GM19099 (cell line): ENCODE measurements around the gene ZNF280A.

Source experiments
- POLR2A ChIP-seq: IDR thresholded peaks from 3 replicates; pipeline ENCODE4 v1.6.1; 2011; ENCODE audit warnings: low read depth; ENCODE audit not compliant: insufficient read length; ENCODE audit errors: extremely low read depth

ZNF280A gene

GRCh38 chr22:22531770-22532546 is 11.9 kb upstream of the ZNF280A start:
- no peak for TF ChIP-seq POLR2A

DNA sequence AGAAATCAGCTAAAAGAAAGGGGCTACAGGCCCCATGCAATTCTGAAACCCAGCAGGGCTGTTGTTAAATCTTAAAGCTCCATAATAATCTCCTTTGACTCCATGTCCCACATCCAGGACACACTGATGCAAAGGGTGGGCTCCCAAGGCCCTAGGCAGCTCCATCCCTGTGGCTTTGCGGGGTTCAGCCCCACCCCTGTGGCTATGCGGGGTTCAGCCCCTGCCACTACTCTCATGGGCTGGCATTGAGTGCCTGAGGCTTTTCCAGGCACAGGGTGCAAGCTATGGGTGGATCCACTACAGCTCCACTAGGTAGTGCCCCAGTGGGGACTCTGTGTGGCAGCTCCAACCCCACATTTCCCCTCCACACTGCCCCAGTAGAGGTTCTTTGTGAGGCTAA is 8.7 kb upstream of the ZNF280A start:
- no peak for TF ChIP-seq POLR2A

DNA sequence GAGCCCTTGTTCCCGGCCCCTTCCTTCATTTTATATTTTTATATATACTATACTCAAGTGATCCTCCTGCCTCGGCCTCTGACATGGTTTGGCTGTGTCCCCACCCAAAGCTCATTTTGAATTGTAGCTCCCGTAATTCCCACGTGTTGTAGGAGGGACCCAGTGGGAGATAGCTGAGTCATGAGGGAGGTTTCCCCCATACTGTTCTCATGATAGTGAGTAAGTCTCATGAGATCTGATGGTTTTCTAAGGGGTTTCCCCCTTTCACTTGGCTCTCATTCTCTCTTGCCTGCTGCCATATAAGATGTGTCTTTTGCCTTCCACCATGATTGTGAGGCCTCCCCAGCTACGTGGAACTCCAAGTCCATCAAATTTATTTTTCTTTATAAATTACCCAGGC is 7.2 kb upstream of the ZNF280A start:
- no peak for TF ChIP-seq POLR2A

GRCh38 chr22:22526125-22526912 is 6.2 kb upstream of the ZNF280A start:
- TF ChIP-seq POLR2A, result no peak

DNA sequence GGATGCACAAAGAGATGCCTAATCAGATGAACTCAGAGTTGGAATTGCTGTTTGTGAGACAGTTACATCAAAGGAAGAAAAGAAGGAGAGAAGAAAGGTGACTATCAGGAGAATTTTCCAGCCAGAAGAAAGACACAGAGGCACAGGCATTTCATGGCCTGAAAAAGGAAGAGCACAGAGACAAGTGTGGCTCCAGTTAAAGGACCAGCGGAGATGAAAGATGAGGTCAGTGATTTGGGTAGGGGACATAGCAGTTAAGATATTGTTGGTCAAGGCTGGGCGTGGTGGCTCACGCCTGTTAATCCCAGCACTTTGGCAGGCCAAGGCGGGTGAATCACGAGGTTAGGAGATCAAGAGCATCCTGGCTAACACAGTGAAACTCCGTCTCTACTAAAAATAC is 3.4 kb upstream of the ZNF280A start:
- no peak for TF ChIP-seq POLR2A

DNA sequence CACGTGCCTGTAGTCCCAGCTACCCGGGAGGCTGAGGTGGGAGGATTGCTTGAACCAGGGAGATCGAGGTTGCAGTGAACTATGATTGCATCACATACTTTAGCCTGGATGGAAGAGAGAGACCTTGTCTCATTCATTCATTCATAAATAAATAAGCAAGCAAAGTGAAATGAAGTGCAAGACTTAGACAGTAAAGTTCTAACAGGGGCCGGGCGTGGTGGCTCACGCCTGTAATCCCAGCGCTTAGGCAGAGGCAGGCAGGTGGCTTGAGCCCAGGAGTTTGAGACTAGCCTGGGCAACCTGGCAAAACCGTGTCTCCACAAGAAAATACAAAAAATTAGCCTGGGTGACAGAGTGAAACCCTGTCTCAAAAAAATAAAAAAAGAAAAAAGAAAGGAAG is 1.6 kb upstream of the ZNF280A start:
- TF ChIP-seq POLR2A, result no peak

- no peak for TF ChIP-seq POLR2A
These were observed 865 bp upstream of the ZNF280A start for GRCh38 chr22:22520667-22521602.

GRCh38 chr22:22519591-22519990 is 479 bp downstream of the ZNF280A start:
- no peak for TF ChIP-seq POLR2A

DNA sequence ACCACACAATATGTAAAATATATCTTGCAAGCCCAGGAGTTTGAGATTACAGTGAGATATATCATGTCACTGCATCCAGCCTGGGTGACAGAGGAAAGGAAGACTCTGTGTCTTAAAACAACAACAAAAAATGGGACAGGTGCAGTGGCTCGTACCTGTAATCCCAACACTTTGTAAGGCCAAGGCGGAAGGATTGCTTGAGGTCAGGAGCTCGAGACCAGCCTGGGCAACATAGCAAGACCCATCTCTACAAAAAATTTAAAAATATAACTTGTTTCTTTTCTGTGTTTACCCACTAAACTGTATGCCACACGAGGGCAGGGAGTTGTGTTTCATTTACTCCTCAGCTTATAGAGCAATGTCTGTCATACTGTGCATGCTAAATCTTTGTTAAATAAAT is 3.1 kb downstream of the ZNF280A start:
- TF ChIP-seq POLR2A, result no peak

DNA sequence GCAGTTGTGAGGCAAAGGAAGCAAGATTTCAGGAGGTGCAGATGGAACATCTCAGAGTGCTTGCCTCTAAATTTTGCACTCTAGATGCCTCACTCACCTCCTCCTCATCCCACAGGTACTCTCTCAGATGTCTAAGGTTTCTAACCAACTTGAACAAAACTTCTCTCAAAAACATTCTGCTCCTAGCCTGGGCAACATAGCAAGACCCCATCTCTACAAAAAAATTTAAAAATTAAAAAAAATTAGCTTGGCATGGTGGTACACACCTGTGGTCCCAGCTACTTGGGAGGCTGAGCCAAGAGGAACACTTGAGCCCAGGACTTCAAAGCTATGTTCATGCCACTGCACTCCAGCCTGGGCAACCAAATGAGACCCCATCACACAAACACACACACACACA is 4.2 kb downstream of the ZNF280A start:
- TF ChIP-seq POLR2A, result no peak

DNA sequence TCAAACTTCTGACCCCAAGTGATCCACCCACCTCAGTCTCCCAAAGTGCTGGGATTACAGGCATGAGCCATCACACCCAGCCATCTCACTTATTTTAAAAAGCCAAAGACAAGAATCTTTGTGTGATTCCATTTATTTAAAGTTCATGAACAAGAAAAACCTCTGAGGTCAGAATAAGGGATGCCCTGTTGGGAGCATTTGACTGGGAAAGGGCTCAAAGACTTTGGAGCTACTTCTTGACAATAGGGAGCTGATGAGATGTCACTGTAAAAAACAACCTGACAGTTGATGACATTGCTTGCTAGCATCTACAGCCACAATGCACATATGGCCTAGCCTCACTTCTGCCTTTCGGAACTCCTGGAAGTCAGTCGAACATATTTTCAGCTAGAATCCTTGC is 6.5 kb downstream of the ZNF280A start:
- TF ChIP-seq POLR2A, result no peak

DNA sequence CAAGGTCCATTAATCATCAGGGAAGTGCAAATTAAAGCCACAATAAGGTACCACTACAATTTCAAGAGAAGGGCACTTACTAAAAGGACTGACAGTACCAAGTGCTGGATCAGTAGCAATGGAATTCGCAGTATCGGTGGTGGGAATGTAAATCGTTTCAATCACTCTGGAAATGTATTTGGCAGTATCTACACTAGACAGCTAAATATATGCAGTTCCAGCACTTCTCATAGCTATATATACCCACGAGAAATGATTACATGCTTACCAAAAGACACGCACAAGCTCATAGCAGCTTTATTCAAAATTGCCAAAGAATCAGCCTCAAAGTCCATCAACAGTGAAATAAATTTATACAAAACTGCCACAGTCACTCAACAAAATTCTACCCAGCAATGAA is 7.1 kb downstream of the ZNF280A start:
- TF ChIP-seq POLR2A, result no peak

DNA sequence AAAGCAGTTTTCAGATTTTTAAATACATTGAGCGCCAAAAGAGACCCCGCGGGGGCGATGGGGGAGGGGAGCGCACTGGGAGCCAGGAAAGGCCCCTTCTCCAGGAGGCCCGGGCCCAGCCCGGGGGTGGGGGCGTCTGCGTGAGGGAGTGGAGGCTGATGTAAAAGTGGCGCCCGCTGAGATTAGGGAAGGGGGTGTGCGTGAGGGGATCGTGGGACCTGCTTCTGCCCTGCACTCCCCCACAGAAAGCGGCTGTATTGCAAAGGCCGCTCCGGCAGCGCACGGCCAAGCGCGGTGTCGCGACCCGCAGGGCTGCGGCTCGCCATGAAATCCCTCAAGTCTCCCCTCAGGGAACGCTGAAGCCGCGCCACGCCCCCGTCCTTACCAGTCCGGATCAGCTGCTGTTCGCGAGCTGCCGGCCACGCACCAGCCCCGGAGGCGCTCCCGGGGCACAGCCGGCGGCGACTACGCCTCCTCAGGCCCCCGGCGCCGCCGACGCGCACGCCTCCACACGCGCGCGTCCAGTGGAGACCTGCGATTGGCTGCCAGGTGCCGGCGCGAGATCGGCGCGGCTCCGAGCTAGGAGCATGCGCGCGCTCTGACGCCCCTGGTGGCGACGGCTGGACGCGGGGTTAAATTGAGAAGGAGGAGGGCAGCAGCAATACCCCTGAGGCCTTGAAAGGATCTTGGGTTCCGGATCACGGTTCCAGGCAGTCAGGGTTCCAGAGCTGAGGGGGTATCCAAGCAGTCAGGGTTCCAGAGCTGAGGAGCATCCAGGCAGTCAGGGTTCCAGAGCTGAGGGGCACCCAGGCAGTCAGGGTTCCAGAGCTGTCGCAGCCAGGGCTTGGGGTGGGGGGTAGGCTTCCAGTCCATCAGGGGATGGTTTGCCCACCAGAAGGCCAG is 11.5 kb downstream of the ZNF280A start, which contains the start of gene ZNF280B:
TSS of gene ZNF280B (minus strand) at position 469 of the 903 bp plus-strand sequence. CDS start 19,344 bp downstream, outside the sequence.
- peak; percentile 66 for TF ChIP-seq POLR2A

DNA sequence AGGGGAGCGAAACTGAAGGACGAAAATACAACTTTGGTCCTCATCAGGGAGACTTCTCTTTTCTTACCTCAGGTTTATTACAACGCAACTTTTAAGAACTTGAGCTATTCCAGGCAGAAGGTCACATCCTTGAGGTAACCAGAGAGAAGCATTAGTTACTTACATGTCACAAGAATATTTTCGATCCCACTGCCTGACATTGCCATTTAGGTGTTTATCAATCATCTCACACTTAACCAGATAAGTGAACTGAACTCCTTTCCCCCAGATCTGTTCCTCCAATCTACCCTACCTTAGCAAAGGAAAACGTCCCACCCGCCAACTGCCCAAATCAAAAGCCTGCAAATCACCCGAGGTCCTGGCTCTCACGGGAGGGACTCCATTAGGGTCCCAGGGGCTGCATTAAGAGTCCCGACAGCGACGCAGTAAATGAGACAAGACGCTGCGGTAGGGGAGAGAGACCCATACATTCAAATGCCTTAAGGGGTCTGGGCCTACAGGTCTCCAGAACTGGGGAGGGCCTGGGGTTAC is 12.3 kb downstream of the ZNF280A start:
- no peak for TF ChIP-seq POLR2A
